Endothelial cell of umbilical vein (primary cell): ENCODE data around the gene PFDN4. TPM values are rescaled to one million over a fixed set of nuclear protein-coding genes. Genes with fewer than 3 reads are reported as not detected.

Source experiments
- BruUV-seq: library from RNA; stranded (reverse); fragments of 400-500 nt; replicated peaks from 2 replicates; lab custom pipeline; 2021; lab: Mats Ljungman, UMichigan
- CTCF ChIA-PET: fragments of 300-600, 350-600 bp; sonication (Branson Sonifier 250); formaldehyde crosslinking; loops from one replicate; lab custom pipeline; 2021; ENCODE audit warnings: antibody characterized with exemption, inconsistent platforms; lab: Charles Lee
- POLR2A ChIA-PET: fragments of 300-600, 350-600 bp; sonication (Branson Sonifier 250); formaldehyde crosslinking; loops from one replicate; lab custom pipeline; 2021; ENCODE audit warnings: antibody characterized with exemption, inconsistent platforms; lab: Charles Lee
- DNase-seq: peaks from one replicate; pipeline ENCODE4 v3.0.0-alpha.2; 2011; ENCODE audit warnings: low read depth, low spot score
- FAIRE-seq: peaks from 2 replicates; lab custom pipeline; 2011; peaks lifted over from hg19 to GRCh38; lab: Jason Lieb, UNC
- H2AFZ ChIP-seq: 2 replicates; pipeline ENCODE4 v1.6.0; 2012; ENCODE audit warnings: low read depth, low read length, control low read depth, inconsistent platforms
- H3K27ac ChIP-seq: 2 replicates; pipeline ENCODE4 v1.5.1; 2011; ENCODE audit warnings: low read depth, mild to moderate bottlenecking, control low read depth, low read length, moderate library complexity; ENCODE audit not compliant: insufficient read depth
- H3K27me3 ChIP-seq, 2 experiments: 2 replicates each; pipeline versions ENCODE4 v1.6.0 to v1.6.1; 2011; ENCODE audit warnings: low read length in 2 of 2, mixed read lengths in 1 of 2; ENCODE audit not compliant: control insufficient read depth in 2 of 2, insufficient read depth in 2 of 2
- H3K36me3 ChIP-seq, 2 experiments: 2 replicates in 1 of 2; 3 replicates in 1 of 2; pipeline ENCODE4 v1.5.1; 2011; ENCODE audit warnings: low read length in 2 of 2, mild to moderate bottlenecking in 1 of 2, moderate library complexity in 1 of 2; ENCODE audit not compliant: control insufficient read depth in 2 of 2, insufficient read depth in 2 of 2; ENCODE audit errors: extremely low read depth in 1 of 2
- H3K4me1 ChIP-seq: 3 replicates; pipeline ENCODE4 v1.5.1; 2011; ENCODE audit warnings: mild to moderate bottlenecking, low read length; ENCODE audit not compliant: control insufficient read depth, insufficient read depth; ENCODE audit errors: extremely low read depth
- H3K4me2 ChIP-seq: 2 replicates; pipeline ENCODE4 v1.6.1; 2011; ENCODE audit warnings: low read length, control low read depth, mixed read lengths; ENCODE audit not compliant: insufficient read depth
- H3K4me3 ChIP-seq, 3 experiments: fragments of 200-600 bp in 1 of 3; sonication (generic), shearing (Covaris generic) in 1 of 3; replicated peaks in 1 of 3; 2 replicates each; pipeline ENCODE4 v1.5.1; 2011 to 2016; ENCODE audit warnings: control low read depth in 3 of 3, low read length in 3 of 3, mild to moderate bottlenecking in 2 of 3, inconsistent platforms in 1 of 3, low read depth in 1 of 3, moderate library complexity in 1 of 3; ENCODE audit not compliant: insufficient read depth in 1 of 3
- H3K79me2 ChIP-seq: 2 replicates; pipeline ENCODE4 v1.6.0; 2012; ENCODE audit warnings: low read length, inconsistent platforms; ENCODE audit not compliant: control insufficient read depth, insufficient read depth
- H3K9ac ChIP-seq: replicated peaks from 2 replicates; pipeline ENCODE3; 2011; ENCODE audit warnings: low read length, control low read depth; ENCODE audit not compliant: insufficient read depth; ENCODE audit errors: extremely low read depth
- H3K9me1 ChIP-seq: replicated peaks from 3 replicates; pipeline ENCODE4 v1.6.0; 2011; ENCODE audit warnings: mild to moderate bottlenecking, low read length; ENCODE audit not compliant: control insufficient read depth, insufficient read depth; ENCODE audit errors: extremely low read depth
- H3K9me3 ChIP-seq: replicated peaks from 2 replicates; pipeline ENCODE4 v1.5.1; 2012; ENCODE audit warnings: low read length, inconsistent platforms; ENCODE audit not compliant: control insufficient read depth, insufficient read depth
- H4K20me1 ChIP-seq: replicated peaks from 2 replicates; pipeline ENCODE3; 2011; ENCODE audit warnings: mild to moderate bottlenecking, low read length; ENCODE audit not compliant: control insufficient read depth, insufficient read depth; ENCODE audit errors: extremely low read depth
- CTCF ChIP-seq, 2 donors: IDR thresholded peaks; 1 replicate in 1 of 2; 2 replicates in 1 of 2; pipeline ENCODE4 v1.5.1; 2011; ENCODE audit warnings: low read length in 2 of 2, mild to moderate bottlenecking in 2 of 2, moderate library complexity in 2 of 2, control low read depth in 1 of 2, inconsistent platforms in 1 of 2, low read depth in 1 of 2; ENCODE audit not compliant: insufficient read depth in 1 of 2; ENCODE audit errors: extremely low read depth in 1 of 2
- EZH2 ChIP-seq: IDR thresholded peaks from 2 replicates; pipeline ENCODE4 v1.6.1; 2012; ENCODE audit warnings: borderline replicate concordance, low read depth, mild to moderate bottlenecking, moderate library complexity, low read length, inconsistent platforms; ENCODE audit not compliant: severe bottlenecking
- FOS ChIP-seq: IDR thresholded peaks from 2 replicates; pipeline ENCODE4 v1.6.1; 2011; ENCODE audit warnings: mild to moderate bottlenecking, low read length, moderate library complexity, borderline replicate concordance; ENCODE audit not compliant: insufficient read depth
- GATA2 ChIP-seq: IDR thresholded peaks from 2 replicates; pipeline ENCODE4 v1.7.0; 2011; ENCODE audit warnings: low read depth, mild to moderate bottlenecking, moderate library complexity, mixed read lengths, low read length; ENCODE audit not compliant: insufficient read length, insufficient read depth
- JUN ChIP-seq: IDR thresholded peaks from 2 replicates; pipeline ENCODE4 v1.6.1; 2011; ENCODE audit warnings: borderline replicate concordance, low read depth; ENCODE audit not compliant: insufficient read length, insufficient read depth
- MAX ChIP-seq: IDR thresholded peaks from 2 replicates; pipeline ENCODE4 v1.6.1; 2011; ENCODE audit not compliant: insufficient read depth, insufficient read length
- MYC ChIP-seq: IDR thresholded peaks from one replicate; pipeline ENCODE4 v1.6.1; 2011; ENCODE audit warnings: mild to moderate bottlenecking, low read depth, low read length
- POLR2A ChIP-seq: IDR thresholded peaks from 2 replicates; pipeline ENCODE4 v1.6.1; 2012; ENCODE audit warnings: low read depth, mild to moderate bottlenecking, control low read depth, low read length
- POLR2AphosphoS5 ChIP-seq: IDR thresholded peaks from 2 replicates; pipeline ENCODE4 v1.6.1; 2012; ENCODE audit warnings: low read depth, mild to moderate bottlenecking, control low read depth, low read length, moderate library complexity; ENCODE audit not compliant: insufficient read depth
- dilution Hi-C: fragments of 300-500 bp; cut with MboI; formaldehyde crosslinking; loops from one replicate; pipeline ENCODE4 v1.15.0; 2019; ENCODE audit warnings: low sequenced_read_pairs; ENCODE audit not compliant: extremely low pct_ligation_motif_present
- intact Hi-C: fragments of 100-400 bp; cut with micrococcal nuclease; formaldehyde crosslinking; loops from one replicate; pipeline ENCODE4 v1.10.0; 2022
- polyA plus RNA-seq, 4 experiments: library from polyadenylated mRNA; depleted of rRNA in 3 of 4; stranded (reverse) in 3 of 4; unstranded in 1 of 4; fragments of >200 nt; gene quantifications; 2 replicates each; pipeline versions ENCODE4 v1.2.1 to v1.2.3, GENCODE V29; 2011 to 2012; ENCODE audit warnings: missing spikeins in 1 of 4
- total RNA-seq: library from RNA; stranded (reverse); gene quantifications from 2 replicates; pipeline ENCODE4 v1.2.3, GENCODE V29; 2021

The PFDN4 gene
- total and polyA plus RNA-seq, 2 donors (not counting 3 experiments of a cell fraction or from before 2014, with no cell fraction given) = 17.5 to 44.2 TPM

- no peaks in the 10 kb centered on the region for H4K20me1 ChIP-seq
- BruUV-seq = no TSS peak
- H3K27me3 ChIP-seq = no peaks in the 10 kb centered on the region
Observed at GRCh38 chr20:54199283-54199682, 8.6 kb upstream of the PFDN4 start.

More at GRCh38 chr20:54199283-54199682, 8.6 kb upstream of the PFDN4 start:
- dilution Hi-C loops = no loop called here
- CTCF ChIA-PET = interaction anchor here (0.9 to 7.4 kb wide), 10 partner anchors 9 to 1887 kb away, joined by 3 to 116 read pairs (median 8); partner anchors contain the start of gene PFDN4
- POLR2A ChIA-PET = no interaction called here
- Histone ChIP-seq H3K4me3 (no peak overlapping the region), H3K4me2 (no peak overlapping the region), H3K9me3 (no peaks in the 10 kb centered on the region), H3K9ac (no peak overlapping the region), H3K27ac (no peak overlapping the region), H3K79me2 (no peaks in the 10 kb centered on the region), H3K9me1 (no peaks in the 10 kb centered on the region), H2AFZ (no peak overlapping the region), H3K36me3 (no peaks in the 10 kb centered on the region), H3K4me1 (no peaks in the 10 kb centered on the region)
- TF ChIP-seq POLR2A = no peak
- TF ChIP-seq POLR2AphosphoS5 = no peak
- TF ChIP-seq FOS = no peak
- no peak for TF ChIP-seq MYC
- no peak for TF ChIP-seq EZH2
- no peak for TF ChIP-seq JUN
- no peak for TF ChIP-seq CTCF (IDR thresholded peaks at IDR 0.05; ENCODE audit: extremely low read depth in 1 of 2, insufficient read depth in 1 of 2, low read depth in 1 of 2, low read length in 2 of 2)
- no peak for TF ChIP-seq GATA2
- TF ChIP-seq MAX = no peak
- DNase-seq = no peak
- intact Hi-C loops = loop anchor here (1.0 to 2.0 kb wide), 3 partner anchors 96 to 258 kb away; no protein-coding TSS in a partner anchor
- no peak for FAIRE-seq
